GM12878 (cell line): Measurements from ENCODE around the gene TM9SF4. TPM values are rescaled to one million over a fixed set of nuclear protein-coding genes. Genes with fewer than 3 reads are reported as not detected.

ENCODE experiments used
- ATAC-seq: fragments of 200-7000 bp; cut with Tn5 transposase; 3 replicates; pipeline ENCODE4 v1.9.1; 2020; ENCODE audit warnings: mild to moderate bottlenecking, moderate library complexity
- BruUV-seq: library from RNA; stranded (reverse); fragments of 400-500 nt; replicated peaks from 2 replicates; lab custom pipeline; 2021; lab: Mats Ljungman, UMichigan
- CTCF ChIA-PET: fragments of 300-600 bp; sonication (Branson Sonifier 250); formaldehyde crosslinking; extraction: SDS; loops from one replicate; lab custom pipeline; 2021; ENCODE audit warnings: inconsistent platforms; lab: Yijun Ruan, JAX
- POLR2A ChIA-PET: fragments of 350-600 bp; formaldehyde crosslinking; extraction: SDS; loops from one replicate; lab custom pipeline; 2021; ENCODE audit warnings: inconsistent platforms; lab: Charles Lee
- RAD21 ChIA-PET: fragments of 300-600 bp; sonication (Branson Sonifier 250); formaldehyde crosslinking; loops from one replicate; lab custom pipeline; 2023; ENCODE audit warnings: antibody characterized with exemption; ENCODE audit not compliant: unreplicated experiment; lab: Charles Lee
- SMC1A ChIA-PET: fragments of 300-600 bp; sonication (Branson Sonifier 250); formaldehyde crosslinking; loops from one replicate; lab custom pipeline; 2023; ENCODE audit not compliant: unreplicated experiment, uncharacterized antibody; lab: Charles Lee
- DNase-seq: peaks from one replicate; pipeline ENCODE4 v3.0.0-alpha.2; 2011; ENCODE audit warnings: low read depth, low spot score
- FAIRE-seq: peaks from 3 replicates; lab custom pipeline; 2011; peaks lifted over from hg19 to GRCh38; lab: Jason Lieb, UNC
- H2AFZ ChIP-seq: 2 replicates; pipeline ENCODE4 v1.6.0; 2011; ENCODE audit warnings: low read depth, low read length, control low read depth; ENCODE audit not compliant: control insufficient read depth
- H3K27ac ChIP-seq: 2 replicates; pipeline ENCODE4 v1.5.1; 2011; ENCODE audit warnings: control low read depth; ENCODE audit not compliant: control insufficient read depth, insufficient read depth
- H3K27me3 ChIP-seq, 2 experiments: replicated peaks in 1 of 2; 2 replicates each; pipeline versions ENCODE4 v1.6.0 to v1.6.1; 2011; ENCODE audit warnings: low read length in 1 of 2; ENCODE audit not compliant: control insufficient read depth in 2 of 2, insufficient read depth in 2 of 2
- H3K36me3 ChIP-seq, 2 experiments: 2 replicates each; pipeline ENCODE4 v1.5.1; 2011; ENCODE audit warnings: low read length in 1 of 2; ENCODE audit not compliant: control insufficient read depth in 2 of 2, insufficient read depth in 2 of 2
- H3K4me1 ChIP-seq: 2 replicates; pipeline ENCODE4 v1.6.1; 2011; ENCODE audit warnings: mild to moderate bottlenecking, low read length, moderate library complexity, mixed read lengths; ENCODE audit not compliant: control insufficient read depth, insufficient read depth
- H3K4me2 ChIP-seq: 2 replicates; pipeline ENCODE4 v1.6.0; 2011; ENCODE audit warnings: control low read depth; ENCODE audit not compliant: control insufficient read depth, insufficient read depth
- H3K4me3 ChIP-seq: fragments of 200-600 bp; sonication (generic); 2 replicates; pipeline ENCODE4 v1.5.1; 2016
- H3K79me2 ChIP-seq: 2 replicates; pipeline ENCODE4 v1.6.0; 2011; ENCODE audit warnings: low read length; ENCODE audit not compliant: control insufficient read depth, insufficient read depth
- H3K9ac ChIP-seq: 2 replicates; pipeline ENCODE4 v1.8.0; 2011; ENCODE audit warnings: low read length, control low read depth, mixed read lengths; ENCODE audit not compliant: control insufficient read depth, insufficient read depth
- H3K9me3 ChIP-seq: replicated peaks from 3 replicates; pipeline ENCODE4 v1.5.1; 2011; ENCODE audit warnings: mild to moderate bottlenecking, low read length; ENCODE audit not compliant: control insufficient read depth, insufficient read depth
- H4K20me1 ChIP-seq: 2 replicates; pipeline ENCODE4 v1.6.0; 2011; ENCODE audit not compliant: control insufficient read depth, insufficient read depth
- HDAC6 ChIP-seq: fragments of 200-600 bp; sonication (generic); IDR thresholded peaks from one replicate; pipeline ENCODE4 v1.8.0; 2017; ENCODE audit warnings: antibody characterized with exemption; ENCODE audit not compliant: unreplicated experiment
- KDM1A ChIP-seq: fragments of 200-600 bp; sonication (generic); IDR thresholded peaks from 2 replicates; pipeline ENCODE4 v1.6.1; 2016; ENCODE audit warnings: borderline replicate concordance
- MEF2A ChIP-seq: IDR thresholded peaks from 2 replicates; pipeline ENCODE4 v1.6.1; 2011; ENCODE audit warnings: low read depth, mild to moderate bottlenecking, low read length, moderate library complexity; ENCODE audit not compliant: insufficient read depth
- SMARCA5 ChIP-seq: fragments of 450-650 bp; IDR thresholded peaks from 2 replicates; pipeline ENCODE4 v1.6.1; 2017; ENCODE audit warnings: mild to moderate bottlenecking
- TCF7 ChIP-seq: IDR thresholded peaks from 2 replicates; pipeline ENCODE4 v1.6.1; 2014; ENCODE audit warnings: antibody characterized with exemption, borderline replicate concordance
- ZNF217 ChIP-seq: fragments of 450-650 bp; IDR thresholded peaks from 2 replicates; pipeline ENCODE4 v1.6.1; 2017; ENCODE audit warnings: antibody characterized with exemption, mild to moderate bottlenecking
- WGBS: methylation state at CpG from one replicate; pipeline ENCODE4 v1.1.6; 2016; ENCODE audit warnings: low lambda C conversion rate; ENCODE audit not compliant: insufficient replicate concordance, insufficient coverage; ENCODE audit errors: missing lambda C conversion rate; 5-methylcytosine and 5-hydroxymethylcytosine counted together
- in situ Hi-C: fragments of 300-500 bp; cut with MboI; formaldehyde crosslinking; loops from 9 replicates; pipeline ENCODE4 v1.14.3; 2018; ENCODE audit warnings: mixed read lengths
- intact Hi-C: fragments of 100-400 bp; cut with micrococcal nuclease; formaldehyde crosslinking; loops from one replicate; pipeline ENCODE4 v1.14.2; 2022; ENCODE audit not compliant: unreplicated experiment
- polyA plus RNA-seq, 11 experiments: library from polyadenylated mRNA; depleted of rRNA in 4 of 11; unstranded in 6 of 11; stranded (reverse) in 5 of 11; fragments of >200 nt; fragmentation: Nextera tagmentation in 4 of 11; fragmentation: Illumina TruSeq in 1 of 11; extraction: Ambion mirVana in 4 of 11; extraction: Trizol in 1 of 11; gene quantifications; 1 replicate in 1 of 11; 2 replicates in 10 of 11; pipeline versions ENCODE4 v1.2.1 to v1.2.3, GENCODE V29; 2011 to 2016; ENCODE audit warnings: inconsistent platforms in 2 of 11, missing spikeins in 2 of 11, low read depth in 1 of 11
- total RNA-seq, 4 experiments: library from RNA; depleted of rRNA in 3 of 4; stranded (reverse); fragments of >200 nt in 3 of 4; fragmentation: Illumina TruSeq in 1 of 4; extraction: Trizol in 1 of 4; gene quantifications; 2 replicates each; pipeline versions ENCODE4 v1.2.1 to v1.2.3, GENCODE V29; 2013 to 2021
- TF ChIP-seq, protein P1 (sequence below): IDR thresholded peaks from 2 replicates; pipeline ENCODE4 v1.6.1; 2012; ENCODE audit warnings: low read length, inconsistent platforms
- TF ChIP-seq, protein P2 (sequence below): IDR thresholded peaks from 2 replicates; pipeline ENCODE4 v1.6.1; 2011; ENCODE audit warnings: mild to moderate bottlenecking, low read depth, low read length, moderate library complexity; ENCODE audit not compliant: insufficient replicate concordance

TM9SF4 gene
- total and polyA plus RNA-seq, 10 of the 15 experiments (the other 5 are each of a cell fraction or from before 2014, with no cell fraction given) = 8.5 to 47.8 (median 24.3) TPM

DNA sequence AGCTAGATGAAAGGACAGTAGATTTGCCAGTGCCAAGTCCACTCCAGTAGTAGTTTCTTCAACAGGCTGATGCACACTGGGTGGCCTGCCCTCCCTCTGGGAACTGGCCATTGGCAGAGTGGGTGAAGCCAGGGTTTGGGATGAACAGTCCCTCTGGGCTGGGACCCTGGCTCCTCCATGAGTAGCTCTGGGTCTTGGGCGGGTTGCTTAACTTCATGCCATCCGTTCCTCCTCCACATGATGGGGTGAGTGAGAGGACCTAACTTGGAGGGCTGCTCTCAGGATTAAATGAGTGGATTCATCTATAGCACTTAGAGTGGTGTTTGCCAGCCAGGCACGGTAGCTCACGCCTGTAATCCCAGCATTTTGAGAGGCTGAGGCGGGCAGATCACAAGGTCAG is 50.8 kb downstream of the TM9SF4 start:
- Histone ChIP-seq H3K9me3 (no peaks in the 10 kb centered on the region), H3K27me3 (no peaks in the 10 kb centered on the region)
- no peak for TF ChIP-seq HDAC6
- no peak for TF ChIP-seq MEF2A
- TF ChIP-seq ZNF217 = no peak
- TF ChIP-seq TCF7 = no peak
- no peak for TF ChIP-seq KDM1A
- TF ChIP-seq, protein P1, sequence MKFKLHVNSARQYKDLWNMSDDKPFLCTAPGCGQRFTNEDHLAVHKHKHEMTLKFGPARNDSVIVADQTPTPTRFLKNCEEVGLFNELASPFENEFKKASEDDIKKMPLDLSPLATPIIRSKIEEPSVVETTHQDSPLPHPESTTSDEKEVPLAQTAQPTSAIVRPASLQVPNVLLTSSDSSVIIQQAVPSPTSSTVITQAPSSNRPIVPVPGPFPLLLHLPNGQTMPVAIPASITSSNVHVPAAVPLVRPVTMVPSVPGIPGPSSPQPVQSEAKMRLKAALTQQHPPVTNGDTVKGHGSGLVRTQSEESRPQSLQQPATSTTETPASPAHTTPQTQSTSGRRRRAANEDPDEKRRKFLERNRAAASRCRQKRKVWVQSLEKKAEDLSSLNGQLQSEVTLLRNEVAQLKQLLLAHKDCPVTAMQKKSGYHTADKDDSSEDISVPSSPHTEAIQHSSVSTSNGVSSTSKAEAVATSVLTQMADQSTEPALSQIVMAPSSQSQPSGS = no peak
- TF ChIP-seq, protein P2, sequence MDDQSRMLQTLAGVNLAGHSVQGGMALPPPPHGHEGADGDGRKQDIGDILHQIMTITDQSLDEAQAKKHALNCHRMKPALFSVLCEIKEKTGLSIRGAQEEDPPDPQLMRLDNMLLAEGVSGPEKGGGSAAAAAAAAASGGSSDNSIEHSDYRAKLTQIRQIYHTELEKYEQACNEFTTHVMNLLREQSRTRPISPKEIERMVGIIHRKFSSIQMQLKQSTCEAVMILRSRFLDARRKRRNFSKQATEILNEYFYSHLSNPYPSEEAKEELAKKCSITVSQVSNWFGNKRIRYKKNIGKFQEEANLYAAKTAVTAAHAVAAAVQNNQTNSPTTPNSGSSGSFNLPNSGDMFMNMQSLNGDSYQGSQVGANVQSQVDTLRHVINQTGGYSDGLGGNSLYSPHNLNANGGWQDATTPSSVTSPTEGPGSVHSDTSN = no peak
- TF ChIP-seq SMARCA5 = no peak
- TF ChIP-seq, all 136 proteins: peak for 0
- intact Hi-C loops = no loop called here
- DNase-seq (no peak), FAIRE-seq (no peak), ATAC-seq (no peak)
- Histone ChIP-seq H2AFZ (no peak overlapping the region), H3K4me1 (peaks cover 3% of the 10 kb centered on the region), H3K79me2 (no peaks in the 10 kb centered on the region), H4K20me1 (no peaks in the 10 kb centered on the region), H3K4me3 (no peak overlapping the region), H3K9ac (no peak overlapping the region), H3K36me3 (peaks cover 21 to 28% of the 10 kb centered on the region in 2 experiments), H3K27ac (no peak overlapping the region), H3K4me2 (no peak overlapping the region)
- POLR2A ChIA-PET = no interaction called here
- 97% methylated on average over 5 of the region's 5 CpGs for WGBS
- CTCF ChIA-PET = no interaction called here
- in situ Hi-C loops = no loop called here
- no TSS peak for BruUV-seq
- RAD21 ChIA-PET = no interaction called here
- SMC1A ChIA-PET = no interaction called here
